Naive thymus-derived CD4-positive, alpha-beta T cell (primary cell): ENCODE results near the gene KNSTRN. TPM values are rescaled to one million over a fixed set of nuclear protein-coding genes. Genes with fewer than 3 reads are reported as not detected.

Experiments used
- ATAC-seq: fragments of 150-1000 bp; cut with Tn5 transposase; 2 replicates; pipeline ENCODE4 v1.10.0; 2021; ENCODE audit warnings: mild to moderate bottlenecking, moderate library complexity
- CTCF ChIA-PET: fragments of 350-600 bp; sonication (Branson Sonifier 250); formaldehyde crosslinking; loops from one replicate; lab custom pipeline; 2021; ENCODE audit warnings: antibody characterized with exemption; lab: Charles Lee
- POLR2A ChIA-PET: fragments of 350-600 bp; sonication (Branson Sonifier 250); formaldehyde crosslinking; loops from one replicate; lab custom pipeline; 2021; ENCODE audit warnings: antibody characterized with exemption, inconsistent platforms; lab: Charles Lee
- DNase-seq, 9 donors: peaks; one replicate each; pipeline versions ENCODE4 v3.0.0 to v3.0.0-alpha.2; 2020 to 2022; ENCODE audit warnings: mixed read lengths in 1 of 9
- H3K27ac ChIP-seq: one replicate; pipeline ENCODE4 v1.7.0; 2013; ENCODE audit warnings: mild to moderate bottlenecking, low read depth, low read length, moderate library complexity
- H3K27me3 ChIP-seq, 2 donors: one replicate each; pipeline ENCODE4 v1.7.0; 2013; ENCODE audit warnings: low read length in 2 of 2, mild to moderate bottlenecking in 2 of 2, moderate library complexity in 2 of 2; ENCODE audit not compliant: control insufficient read depth in 2 of 2, insufficient read depth in 2 of 2
- H3K36me3 ChIP-seq, 3 experiments: 1 replicate in 2 of 3; 2 replicates in 1 of 3; pipeline ENCODE4 v1.7.0; 2013; ENCODE audit warnings: low read length in 3 of 3, mild to moderate bottlenecking in 3 of 3, moderate library complexity in 1 of 3; ENCODE audit not compliant: insufficient read depth in 3 of 3, control insufficient read depth in 2 of 3
- H3K4me1 ChIP-seq, 2 donors: one replicate each; pipeline ENCODE4 v1.7.0; 2013; ENCODE audit warnings: low read length in 2 of 2, mild to moderate bottlenecking in 2 of 2, moderate library complexity in 1 of 2; ENCODE audit not compliant: control insufficient read depth in 2 of 2, insufficient read depth in 2 of 2
- H3K4me3 ChIP-seq: 2 replicates; pipeline ENCODE4 v1.7.0; 2013; ENCODE audit warnings: mild to moderate bottlenecking, low read length
- H3K9me3 ChIP-seq, 3 experiments: 1 replicate in 2 of 3; 2 replicates in 1 of 3; pipeline ENCODE4 v1.7.0; 2013; ENCODE audit warnings: low read length in 3 of 3; ENCODE audit not compliant: control insufficient read depth in 2 of 3
- H3K27ac Mint-ChIP-seq, 9 donors: one replicate each; pipeline ENCODE4 v1.8.0; 2020 to 2022; ENCODE audit warnings: mixed read lengths in 9 of 9, mild to moderate bottlenecking in 8 of 9, moderate library complexity in 5 of 9, inconsistent platforms in 2 of 9
- H3K27me3 Mint-ChIP-seq, 5 donors: one replicate each; pipeline ENCODE4 v1.8.0; 2021 to 2022; ENCODE audit warnings: mixed read lengths in 5 of 5, mild to moderate bottlenecking in 1 of 5
- H3K36me3 Mint-ChIP-seq, 5 donors: one replicate each; pipeline ENCODE4 v1.8.0; 2020 to 2022; ENCODE audit warnings: mixed read lengths in 5 of 5, mild to moderate bottlenecking in 3 of 5, inconsistent platforms in 1 of 5
- H3K4me1 Mint-ChIP-seq, 7 donors: one replicate each; pipeline ENCODE4 v1.8.0; 2020 to 2022; ENCODE audit warnings: mixed read lengths in 7 of 7, mild to moderate bottlenecking in 3 of 7, inconsistent platforms in 1 of 7
- H3K4me3 Mint-ChIP-seq, 10 donors: one replicate each; pipeline ENCODE4 v1.8.0; 2020 to 2022; ENCODE audit warnings: mild to moderate bottlenecking in 10 of 10, mixed read lengths in 10 of 10, moderate library complexity in 6 of 10, inconsistent platforms in 2 of 10
- H3K9me3 Mint-ChIP-seq, 11 donors: one replicate each; pipeline ENCODE4 v1.8.0; 2020 to 2022; ENCODE audit warnings: mixed read lengths in 11 of 11, mild to moderate bottlenecking in 4 of 11, inconsistent platforms in 1 of 11, moderate library complexity in 1 of 11
- intact Hi-C, 2 donors: fragments of 100-400 bp; cut with micrococcal nuclease; formaldehyde crosslinking; loops; one replicate each; pipeline ENCODE4 v1.15.1; 2023
- polyA plus RNA-seq, 2 donors: library from polyadenylated mRNA; unstranded; fragments of 300-500 nt; fragmentation: Illumina TruSeq; gene quantifications; one replicate each; pipeline ENCODE4 v1.2.3, GENCODE V29; 2021
- total RNA-seq, 6 experiments: library from RNA in 5 of 6; stranded (reverse) in 5 of 6; gene quantifications; 1 replicate in 5 of 6; 2 replicates in 1 of 6; pipeline ENCODE4 v1.2.3 and lab custom pipeline; 2021 to 2026

Gene KNSTRN
- total and polyA plus RNA-seq, 7 experiments from 2014 or later = 3.7 to 39.6 (median 6.1) TPM

DNA sequence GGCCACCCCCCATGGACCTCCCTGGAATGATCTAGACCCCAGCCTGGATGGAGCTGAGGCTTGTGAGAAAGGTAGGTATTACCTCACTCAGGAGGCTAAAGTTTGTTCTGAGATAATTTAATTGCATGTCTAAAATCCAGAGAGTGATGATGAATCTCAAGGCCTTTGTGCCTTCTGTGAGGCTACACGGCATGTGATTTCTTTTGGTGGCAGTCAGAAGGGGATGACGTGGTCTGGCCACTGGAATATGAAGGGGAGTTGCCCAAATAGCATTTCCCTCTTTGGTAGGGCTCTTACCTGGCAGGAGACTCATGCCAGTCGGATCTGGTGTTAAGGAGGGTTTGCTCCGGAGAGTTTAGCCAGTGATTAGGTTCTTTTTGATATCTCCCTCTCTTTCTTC, 60.7 kb downstream of the KNSTRN start:
- intact Hi-C loops = loop anchor here in 1 of 2 donors (5.0 kb wide), 1 partner anchor 234 kb away; no protein-coding TSS in a partner anchor
- Mint-ChIP-seq H3K36me3 (peaks cover 0 to 12% (median 0%) of the 10 kb centered on the region in 5 donors), H3K27me3 (peaks cover 7 to 43% (median 9%) of the 10 kb centered on the region in 5 donors), H3K9me3 (no peaks in the 10 kb centered on the region), H3K4me1 (peaks cover 35 to 69% (median 60%) of the 10 kb centered on the region in 7 donors), H3K4me3 (peak overlapping the region; percentile 88 to 96 (median 92)), H3K27ac (peak overlapping the region in 8 of 9 donors; percentile 58 to 96 (median 82))
- Histone ChIP-seq H3K27me3 (no peaks in the 10 kb centered on the region), H3K9me3 (no peaks in the 10 kb centered on the region), H3K36me3 (no peaks in the 10 kb centered on the region), H3K27ac (peak overlapping the region; percentile 72), H3K4me1 (peaks cover 9 to 31% of the 10 kb centered on the region in 2 donors), H3K4me3 (no peak overlapping the region)
- ATAC-seq (no peak), DNase-seq (no peak)
- ChIA-PET CTCF (interaction anchor here (1.3 to 1.8 kb wide), 5 partner anchors 8 to 67 kb away, joined by 4 to 8 read pairs (median 6); no protein-coding TSS in a partner anchor), POLR2A (interaction anchor here (0.9 to 5.3 kb wide), 7 partner anchors 9 to 61 kb away, joined by 3 to 90 read pairs (median 4); partner anchors contain the start of genes CHST14, IVD and KNSTRN)

GRCh38 chr15:40443846-40444245, 61.3 kb downstream of the KNSTRN start:
- CTCF ChIA-PET = interaction anchor here (1.8 kb wide), 1 partner anchor 9 kb away, joined by 8 read pairs; no protein-coding TSS in a partner anchor
- DNase-seq (no peak), ATAC-seq (no peak)
- intact Hi-C loops = loop anchor here in 1 of 2 donors (5.0 kb wide), 1 partner anchor 233 kb away; no protein-coding TSS in a partner anchor
- Histone ChIP-seq H3K27ac (peak overlapping the region; percentile 72), H3K9me3 (no peaks in the 10 kb centered on the region), H3K4me1 (peaks cover 9 to 31% of the 10 kb centered on the region in 2 donors), H3K36me3 (no peaks in the 10 kb centered on the region), H3K4me3 (no peak overlapping the region), H3K27me3 (no peaks in the 10 kb centered on the region)
- no peaks in the 10 kb centered on the region for H3K9me3 Mint-ChIP-seq
- POLR2A ChIA-PET = interaction anchor here (2.4 to 5.3 kb wide), 2 partner anchors 8 to 39 kb away, joined by 7 to 90 read pairs; partner anchors contain the start of gene IVD
- H3K27me3 Mint-ChIP-seq = peaks cover under 1 to 37% (median 3%) of the 10 kb centered on the region in 5 donors
- H3K4me3 Mint-ChIP-seq = peak overlapping the region; percentile 23 to 96 (median 92)
- H3K27ac Mint-ChIP-seq = peak overlapping the region in 8 of 9 donors; percentile 12 to 91 (median 73)
- H3K36me3 Mint-ChIP-seq = peaks cover 0 to 12% (median 0%) of the 10 kb centered on the region in 5 donors
- peaks cover 35 to 72% (median 62%) of the 10 kb centered on the region in 7 donors for H3K4me1 Mint-ChIP-seq

Other genes with a start within 250 kb of the KNSTRN start
- 10 to 100 TPM in 1 of 5 experiments, 1 to 10 TPM in 2, under 1 TPM in 2; 0.41 to 55.7 (median 1.2) TPM for gene BUB1B, start 221.7 kb upstream of the KNSTRN start, total RNA-seq
- not detected for gene BUB1B, start 221.7 kb upstream of the KNSTRN start, polyA plus RNA-seq
- gene PAK6, start 143.7 kb upstream of the KNSTRN start, total RNA-seq = 1 to 10 TPM in 1 of 5 experiments, under 1 TPM in 1, not detected in 3; 0.58 to 1.9 TPM
- not detected for gene PAK6, start 143.7 kb upstream of the KNSTRN start, polyA plus RNA-seq
- gene ANKRD63, start 99.7 kb upstream of the KNSTRN start, total RNA-seq = under 1 TPM in 2 of 5 experiments, not detected in 3; 0.27 TPM
- not detected for gene ANKRD63, start 99.7 kb upstream of the KNSTRN start, polyA plus RNA-seq
- gene PLCB2, start 74.8 kb upstream of the KNSTRN start, total RNA-seq = 100 to 1,000 TPM; 179 to 359 (median 186) TPM
- 10 to 100 TPM; 19.8 to 28.4 TPM for gene PLCB2, start 74.8 kb upstream of the KNSTRN start, polyA plus RNA-seq
- gene INAFM2, start 59.0 kb upstream of the KNSTRN start, total RNA-seq = 10 to 100 TPM in 3 of 5 experiments, 1 to 10 TPM in 2; 7.1 to 21.2 (median 12.7) TPM
- gene INAFM2, start 59.0 kb upstream of the KNSTRN start, polyA plus RNA-seq = 1 to 10 TPM; 2.0 to 2.2 TPM
- 1 to 10 TPM in 4 of 5 experiments, under 1 TPM in 1; 0.73 to 2.7 (median 1.6) TPM for gene CCDC9B, start 41.8 kb upstream of the KNSTRN start, total RNA-seq
- under 1 TPM; 0.07 to 0.30 TPM for gene CCDC9B, start 41.8 kb upstream of the KNSTRN start, polyA plus RNA-seq
- gene PHGR1, start 31.7 kb upstream of the KNSTRN start, total RNA-seq = not detected
- not detected for gene PHGR1, start 31.7 kb upstream of the KNSTRN start, polyA plus RNA-seq
- gene DISP2, start 24.5 kb upstream of the KNSTRN start, total RNA-seq = under 1 TPM in 4 of 5 experiments, not detected in 1; 0.05 to 0.51 (median 0.07) TPM
- gene DISP2, start 24.5 kb upstream of the KNSTRN start, polyA plus RNA-seq = not detected
- 10 to 100 TPM; 47.2 to 81.8 (median 64.7) TPM for gene IVD, start 23.1 kb downstream of the KNSTRN start, total RNA-seq
- 10 to 100 TPM; 27.1 to 42.4 TPM for gene IVD, start 23.1 kb downstream of the KNSTRN start, polyA plus RNA-seq
- 10 to 100 TPM; 28.4 to 48.8 (median 31.2) TPM for gene BAHD1, start 58.2 kb downstream of the KNSTRN start, total RNA-seq
- gene BAHD1, start 58.2 kb downstream of the KNSTRN start, polyA plus RNA-seq = 1 to 10 TPM; 2.2 to 3.9 TPM
- 10 to 100 TPM in 3 of 5 experiments, 1 to 10 TPM in 2; 7.3 to 12.5 (median 10.8) TPM for gene CHST14, start 88.3 kb downstream of the KNSTRN start, total RNA-seq
- gene CHST14, start 88.3 kb downstream of the KNSTRN start, polyA plus RNA-seq = 1 to 10 TPM in 1 of 2 donors, under 1 TPM in 1; 0.83 to 1.4 TPM
- gene CCDC32, start 182.3 kb downstream of the KNSTRN start, total RNA-seq = 10 to 100 TPM; 22.4 to 37.3 (median 33.3) TPM
- gene CCDC32, start 182.3 kb downstream of the KNSTRN start, polyA plus RNA-seq = 10 to 100 TPM; 37.5 to 44.8 TPM
- 10 to 100 TPM; 10.6 to 19.0 (median 15.5) TPM for gene RPUSD2, start 186.6 kb downstream of the KNSTRN start, total RNA-seq
- 10 to 100 TPM; 19.3 to 25.9 TPM for gene RPUSD2, start 186.6 kb downstream of the KNSTRN start, polyA plus RNA-seq
- gene KNL1, start 211.5 kb downstream of the KNSTRN start, total RNA-seq = 10 to 100 TPM in 1 of 5 experiments, 1 to 10 TPM in 2, under 1 TPM in 2; 0.16 to 41.5 (median 1.7) TPM
- gene KNL1, start 211.5 kb downstream of the KNSTRN start, polyA plus RNA-seq = under 1 TPM; 0.08 to 0.99 TPM